ENCODE data around the gene IDS.
"Not testable (repeated sequence)": the region's sequence is repeated elsewhere in the genome, so short reads cannot be mapped to it uniquely, and the experiment has no call there.

The IDS gene

GRCh38 chrX:149506349-149506748 lies 1.2 kb upstream of the IDS start:
- no peak for DNase-seq
- in situ Hi-C loops (cut with HindIII; ENCODE audit: low pct_ligation_motif_present, low pct_unique_long_range_greater_than_20kb, low sequenced_read_pairs) = no loop called here

- in situ Hi-C loops (cut with HindIII; ENCODE audit: low pct_ligation_motif_present, low pct_unique_long_range_greater_than_20kb, low sequenced_read_pairs) = no loop called here
These were observed 565 bp upstream of the IDS start for GRCh38 chrX:149505671-149506070.

GRCh38 chrX:149504226-149504914 lies 736 bp downstream of the IDS start:
- in situ Hi-C loops (cut with HindIII; ENCODE audit: low pct_ligation_motif_present, low pct_unique_long_range_greater_than_20kb, low sequenced_read_pairs) = no loop called here
- peak; percentile 19 for DNase-seq

More at GRCh38 chrX:149505671-149506070, 565 bp upstream of the IDS start:
- no peak for DNase-seq

DNA sequence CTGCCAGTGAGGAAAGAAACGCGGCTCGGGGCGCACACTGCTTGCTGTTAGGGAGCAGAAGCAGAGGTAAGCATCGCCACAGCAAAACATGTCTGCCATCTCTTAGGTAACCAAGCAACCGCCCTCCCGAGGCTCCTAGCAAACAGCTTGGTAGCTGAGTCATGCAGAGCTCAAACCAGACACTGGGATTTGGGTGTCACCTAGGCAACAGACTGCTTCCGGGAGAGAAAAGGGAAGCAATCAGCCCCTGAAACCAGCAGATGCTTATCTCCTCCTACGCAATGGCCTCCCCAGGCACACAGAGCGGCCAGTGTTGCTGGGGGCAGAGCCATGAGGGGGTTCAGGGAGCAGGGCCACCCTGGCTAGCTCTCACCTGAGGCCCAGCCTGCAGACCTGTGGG lies 1.7 kb downstream of the IDS start:
- in situ Hi-C loops (cut with HindIII; ENCODE audit: low pct_ligation_motif_present, low pct_unique_long_range_greater_than_20kb, low sequenced_read_pairs) = not testable (repeated sequence)
- DNase-seq = peak; percentile 22

DNA sequence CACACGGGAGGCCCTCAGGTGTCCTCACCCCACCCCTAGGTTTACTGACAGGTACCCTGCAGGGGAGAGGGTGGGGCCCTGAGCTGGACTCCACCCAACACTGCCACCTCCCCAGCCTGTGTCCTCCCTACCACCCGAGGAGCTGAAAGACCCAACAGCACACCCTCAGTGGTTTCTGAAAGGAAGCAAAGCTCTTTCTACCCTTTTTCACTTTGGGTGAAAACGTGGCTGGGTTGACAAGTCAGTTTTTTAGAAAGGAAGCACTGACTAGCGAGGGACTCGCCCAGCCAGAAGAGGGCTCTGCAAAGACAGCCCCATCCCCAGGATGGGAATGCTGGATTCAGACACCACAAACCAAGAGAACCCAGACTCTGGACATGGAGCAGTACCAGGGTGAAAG lies 2.2 kb downstream of the IDS start:
- DNase-seq; in situ Hi-C loops (cut with HindIII; ENCODE audit: low pct_ligation_motif_present, low pct_unique_long_range_greater_than_20kb, low sequenced_read_pairs): not testable (repeated sequence)

GRCh38 chrX:149499766-149500165 lies 5.3 kb downstream of the IDS start:
- in situ Hi-C loops (cut with HindIII; ENCODE audit: low pct_ligation_motif_present, low pct_unique_long_range_greater_than_20kb, low sequenced_read_pairs) = no loop called here
- no peak for DNase-seq

- in situ Hi-C loops (cut with HindIII; ENCODE audit: low pct_ligation_motif_present, low pct_unique_long_range_greater_than_20kb, low sequenced_read_pairs) = no loop called here
- no peak for DNase-seq
These were observed 6.3 kb downstream of the IDS start for GRCh38 chrX:149498767-149499166.

GRCh38 chrX:149497626-149498025 lies 7.5 kb downstream of the IDS start:
- peak; percentile 15 for DNase-seq
- in situ Hi-C loops (cut with HindIII; ENCODE audit: low pct_ligation_motif_present, low pct_unique_long_range_greater_than_20kb, low sequenced_read_pairs) = no loop called here

- DNase-seq = no peak
- in situ Hi-C loops (cut with HindIII; ENCODE audit: low pct_ligation_motif_present, low pct_unique_long_range_greater_than_20kb, low sequenced_read_pairs) = no loop called here
These were observed 8.1 kb downstream of the IDS start for GRCh38 chrX:149497054-149497453.

DNA sequence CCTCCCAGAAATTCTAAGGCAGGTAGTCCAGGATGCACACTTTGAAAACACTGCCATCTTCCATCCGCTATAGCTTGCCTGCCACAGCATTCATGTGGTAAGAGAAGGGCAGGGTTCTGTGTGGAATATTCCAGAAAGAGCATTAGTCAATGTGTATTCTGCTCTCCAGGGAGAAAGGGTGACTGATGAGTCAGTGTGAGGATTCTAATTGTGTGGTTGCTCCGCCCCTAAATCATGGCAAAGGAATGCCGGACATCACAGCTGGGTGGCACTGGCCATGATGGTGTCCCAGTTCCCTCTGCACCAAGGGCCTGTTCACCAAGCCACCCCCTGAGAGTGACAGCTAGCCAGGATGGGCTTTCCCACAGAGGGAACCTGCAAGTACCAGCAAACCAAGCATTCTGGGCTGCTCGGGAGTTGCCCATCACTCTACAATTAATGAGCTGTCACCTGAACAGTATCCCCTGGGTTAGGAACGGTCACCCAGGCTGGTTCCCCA lies 9.5 kb downstream of the IDS start:
- DNase-seq = peak; percentile 61
- in situ Hi-C loops (cut with HindIII; ENCODE audit: low pct_ligation_motif_present, low pct_unique_long_range_greater_than_20kb, low sequenced_read_pairs) = no loop called here

DNA sequence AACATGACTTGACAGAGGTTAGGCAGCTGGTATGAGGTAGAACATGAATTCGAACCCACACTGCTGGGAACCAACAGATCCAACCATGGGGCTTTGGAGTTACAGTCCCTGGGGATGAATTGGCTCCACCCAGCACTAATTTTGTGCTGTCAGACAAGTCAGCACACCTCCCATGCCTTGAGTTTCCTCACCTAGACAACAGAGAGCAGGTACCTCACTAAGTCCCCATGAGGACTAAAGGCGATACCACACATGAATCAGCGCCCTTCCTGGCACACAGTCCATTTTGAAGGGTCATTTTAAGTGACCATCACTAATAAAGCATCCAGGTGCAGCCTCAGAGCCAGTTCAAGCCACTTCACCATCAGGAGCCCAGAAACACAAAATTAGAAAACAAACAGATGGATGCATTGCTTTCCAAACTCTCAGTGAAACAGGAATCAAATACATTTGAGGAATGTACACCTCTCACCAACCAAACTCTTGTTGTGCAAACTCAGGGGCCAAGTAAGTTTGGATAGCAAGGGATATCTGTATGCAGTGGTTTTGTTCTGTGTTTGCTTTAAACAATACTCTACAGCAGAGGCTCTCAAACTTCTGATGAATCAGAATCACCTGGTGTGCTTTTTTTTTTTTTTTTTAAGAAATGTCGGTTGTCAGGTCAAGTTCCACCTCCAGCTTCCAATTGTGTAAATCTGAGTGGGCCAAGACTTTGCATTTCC lies 10.1 kb downstream of the IDS start:
- no peak for DNase-seq
- in situ Hi-C loops (cut with HindIII; ENCODE audit: low pct_ligation_motif_present, low pct_unique_long_range_greater_than_20kb, low sequenced_read_pairs) = no loop called here

DNA sequence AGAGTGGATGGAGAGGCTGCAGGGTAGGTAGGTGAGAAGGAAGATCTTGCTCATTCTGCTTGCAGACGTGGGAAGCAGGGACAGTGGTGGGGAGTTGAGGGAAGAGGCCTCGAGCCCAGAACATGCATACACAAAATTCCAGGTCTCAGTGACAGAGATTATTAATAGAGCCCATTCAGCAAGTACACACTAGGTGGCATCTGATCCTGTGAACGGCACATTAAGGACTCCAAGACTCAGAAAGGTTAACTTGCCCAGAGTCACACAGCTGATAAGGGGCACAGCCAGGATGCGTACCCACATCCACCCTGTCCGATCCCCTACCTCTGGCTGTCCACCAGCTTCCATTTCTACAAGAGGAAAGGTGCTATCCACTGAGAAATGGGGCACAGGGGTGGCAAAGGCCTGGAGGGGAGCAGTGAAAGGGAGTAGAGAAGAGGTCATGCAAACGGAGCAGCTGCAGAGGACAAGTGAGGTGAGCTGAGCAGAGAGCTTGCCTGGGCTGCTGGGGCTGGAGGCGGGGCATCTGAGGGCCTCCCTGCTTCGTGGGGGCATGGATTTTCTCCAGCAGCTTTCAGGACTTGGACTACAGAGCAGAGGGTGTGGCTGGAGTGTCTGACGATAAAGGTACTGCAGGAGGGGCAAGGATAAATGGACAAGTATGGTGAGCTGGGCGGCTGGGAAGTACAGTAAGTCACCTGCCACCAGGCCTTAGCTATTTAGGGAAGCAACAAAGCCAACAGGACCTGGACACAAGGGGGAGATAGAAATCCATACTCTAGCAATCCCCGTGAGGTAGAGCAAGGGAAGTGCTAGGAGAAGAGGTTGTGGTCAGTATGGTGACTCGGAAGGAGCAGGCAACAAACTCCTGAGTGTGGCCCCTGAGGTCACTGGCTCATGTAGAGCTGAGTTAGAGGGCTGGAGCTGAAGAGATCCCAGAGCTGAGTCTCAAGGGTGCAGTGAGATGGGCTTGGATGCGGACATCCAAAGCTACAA lies 11.2 kb downstream of the IDS start:
- in situ Hi-C loops (cut with HindIII; ENCODE audit: low pct_ligation_motif_present, low pct_unique_long_range_greater_than_20kb, low sequenced_read_pairs) = no loop called here
- DNase-seq = peak; percentile 27

DNA sequence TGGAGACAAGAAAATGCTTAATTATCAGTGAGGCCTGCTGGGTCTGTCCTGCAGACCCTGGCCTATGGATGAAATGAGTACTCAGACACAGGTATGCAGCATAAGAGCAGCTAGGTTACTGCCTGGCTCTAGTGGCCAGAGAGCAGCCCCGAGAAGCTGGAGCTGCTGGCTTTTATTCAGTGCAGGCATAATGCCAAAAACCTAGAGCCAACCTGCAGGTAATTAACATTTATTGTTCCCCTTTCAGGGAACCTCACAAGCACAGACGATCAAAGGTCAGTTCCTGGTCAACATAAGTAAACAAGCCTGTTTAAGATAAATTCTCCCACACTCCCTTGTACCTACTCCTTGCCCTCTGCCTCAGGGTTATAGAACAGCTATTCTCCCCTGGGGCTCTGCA lies 13.3 kb downstream of the IDS start:
- no peak for DNase-seq
- in situ Hi-C loops (cut with HindIII; ENCODE audit: low pct_ligation_motif_present, low pct_unique_long_range_greater_than_20kb, low sequenced_read_pairs) = no loop called here

- DNase-seq = no peak
- in situ Hi-C loops (cut with HindIII; ENCODE audit: low pct_ligation_motif_present, low pct_unique_long_range_greater_than_20kb, low sequenced_read_pairs) = no loop called here
These were observed 15.0 kb downstream of the IDS start for GRCh38 chrX:149490100-149490499.

DNA sequence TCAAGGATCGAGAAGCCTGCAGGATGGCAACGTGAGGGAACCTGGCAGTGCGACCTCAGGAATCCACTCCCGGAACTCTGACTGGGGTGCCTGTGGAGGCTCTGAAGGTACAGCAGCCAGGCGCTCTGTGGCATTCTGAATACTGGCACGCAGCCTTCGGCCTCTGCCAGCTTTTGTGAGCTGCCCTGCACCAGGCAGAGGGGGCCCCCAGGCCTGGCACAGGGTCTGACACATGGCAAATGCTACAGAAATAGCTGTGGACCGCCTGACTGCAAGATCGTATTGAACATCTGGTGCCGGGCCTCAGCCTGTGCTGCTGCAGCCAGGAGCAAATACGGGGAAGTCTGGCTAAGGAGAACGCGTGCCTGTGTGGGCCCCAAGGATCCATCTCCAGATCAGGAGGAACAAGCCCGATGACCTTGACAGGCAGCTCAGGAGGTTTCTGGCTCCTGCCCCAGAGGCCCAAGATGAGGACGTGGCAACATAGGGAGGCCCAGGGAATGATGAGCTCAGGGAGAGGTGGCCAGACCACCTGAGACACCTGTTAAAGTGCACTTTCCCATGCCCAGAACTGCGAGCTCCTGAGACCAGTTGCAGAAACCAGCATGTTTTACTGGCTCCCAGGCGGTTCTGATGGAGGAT lies 16.6 kb downstream of the IDS start:
- in situ Hi-C loops (cut with HindIII; ENCODE audit: low pct_ligation_motif_present, low pct_unique_long_range_greater_than_20kb, low sequenced_read_pairs) = not testable (repeated sequence)

GRCh38 chrX:149488008-149488407 lies 17.1 kb downstream of the IDS start:
- DNase-seq; in situ Hi-C loops (cut with HindIII; ENCODE audit: low pct_ligation_motif_present, low pct_unique_long_range_greater_than_20kb, low sequenced_read_pairs): not testable (repeated sequence)

More for the DNA sequence above, 16.6 kb downstream of the IDS start:
- DNase-seq = not testable (repeated sequence)

DNA sequence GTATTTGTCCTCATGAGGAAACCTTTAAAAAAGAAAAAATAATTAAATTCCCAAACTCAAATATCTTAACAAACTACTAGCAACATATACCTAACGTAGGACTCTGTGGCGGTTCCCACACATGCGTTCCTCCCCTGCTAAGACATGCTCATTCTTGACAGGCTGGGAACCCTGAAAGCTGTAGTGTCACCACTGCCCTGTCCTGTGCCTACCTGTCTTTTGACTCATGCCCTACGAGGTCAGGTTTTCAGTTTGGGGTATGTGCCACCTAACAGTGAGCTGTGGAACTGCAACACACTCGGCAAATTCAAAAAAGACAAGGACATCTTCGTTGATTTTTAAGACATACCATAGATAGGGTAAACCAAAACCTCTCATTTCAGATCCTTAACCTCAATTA lies 17.8 kb downstream of the IDS start:
- in situ Hi-C loops (cut with HindIII; ENCODE audit: low pct_ligation_motif_present, low pct_unique_long_range_greater_than_20kb, low sequenced_read_pairs) = no loop called here
- no peak for DNase-seq

GRCh38 chrX:149476513-149476912 lies 28.6 kb downstream of the IDS start:
- in situ Hi-C loops (cut with HindIII; ENCODE audit: low pct_ligation_motif_present, low pct_unique_long_range_greater_than_20kb, low sequenced_read_pairs) = no loop called here
- no peak for DNase-seq

Measured in ACHN (cell line).